Measurements from ENCODE around the gene SNAP47.

Gene SNAP47

DNA sequence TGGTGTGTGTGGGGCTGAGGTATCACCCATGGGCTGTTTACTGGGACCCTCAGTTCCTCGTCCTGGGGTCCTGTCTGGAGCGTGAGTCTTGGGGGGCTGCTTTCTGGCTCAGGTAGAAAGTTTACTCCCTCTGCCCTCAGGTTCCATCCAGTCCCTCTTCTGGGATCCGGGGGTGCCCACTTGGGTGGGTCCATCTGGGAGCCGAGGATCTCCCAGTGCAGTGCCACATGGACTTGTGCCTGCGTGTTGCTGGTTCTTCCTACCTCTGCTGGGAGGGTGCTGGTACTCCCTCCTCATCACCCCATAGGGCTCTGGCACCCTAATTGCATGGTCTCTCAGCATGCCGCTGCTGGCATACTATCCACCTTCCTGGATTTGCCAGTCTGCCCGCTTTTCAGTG is 14.0 kb downstream of the SNAP47 start:
- DNase-seq (ENCODE audit: low spot score), result no peak

DNA sequence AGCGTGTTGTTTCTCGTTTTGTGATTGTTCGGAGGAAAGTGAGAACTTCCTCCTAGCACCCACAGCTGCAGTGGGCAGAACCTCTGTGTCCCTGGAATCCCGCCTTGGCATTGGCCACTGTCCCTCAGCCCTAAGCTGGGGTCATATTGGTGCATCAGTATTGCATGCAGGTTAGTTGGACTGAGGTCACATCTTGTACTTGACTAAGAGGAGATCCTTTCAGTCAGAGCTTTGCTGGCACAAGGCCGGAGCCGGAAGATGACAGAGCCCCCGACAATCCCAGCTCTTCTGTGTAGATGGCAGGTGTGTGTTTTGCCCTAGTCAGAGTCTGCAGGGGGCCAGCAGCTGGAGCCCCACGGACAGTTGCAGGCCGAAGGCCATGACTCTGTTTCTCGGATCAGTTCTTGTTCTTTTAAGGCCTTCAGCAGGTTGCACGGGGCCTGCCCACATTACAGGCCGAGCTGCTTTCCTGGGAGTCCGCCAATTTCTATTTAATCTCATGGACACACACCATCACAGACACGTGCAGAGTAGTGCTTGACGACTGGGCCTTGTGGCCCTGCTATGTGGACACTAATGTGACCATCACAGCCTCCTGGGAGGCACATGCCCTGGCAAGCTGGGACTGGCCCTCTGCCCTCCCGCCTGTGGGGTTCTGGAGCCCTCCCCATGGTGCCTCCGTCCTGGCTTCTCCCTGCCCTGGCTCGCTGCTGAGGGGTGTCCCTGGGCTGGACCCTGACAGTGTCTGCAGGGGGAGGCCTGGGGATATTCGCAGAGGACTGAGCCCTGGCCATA is 14.9 kb downstream of the SNAP47 start:
- no peak for DNase-seq (ENCODE audit: low spot score)

DNA sequence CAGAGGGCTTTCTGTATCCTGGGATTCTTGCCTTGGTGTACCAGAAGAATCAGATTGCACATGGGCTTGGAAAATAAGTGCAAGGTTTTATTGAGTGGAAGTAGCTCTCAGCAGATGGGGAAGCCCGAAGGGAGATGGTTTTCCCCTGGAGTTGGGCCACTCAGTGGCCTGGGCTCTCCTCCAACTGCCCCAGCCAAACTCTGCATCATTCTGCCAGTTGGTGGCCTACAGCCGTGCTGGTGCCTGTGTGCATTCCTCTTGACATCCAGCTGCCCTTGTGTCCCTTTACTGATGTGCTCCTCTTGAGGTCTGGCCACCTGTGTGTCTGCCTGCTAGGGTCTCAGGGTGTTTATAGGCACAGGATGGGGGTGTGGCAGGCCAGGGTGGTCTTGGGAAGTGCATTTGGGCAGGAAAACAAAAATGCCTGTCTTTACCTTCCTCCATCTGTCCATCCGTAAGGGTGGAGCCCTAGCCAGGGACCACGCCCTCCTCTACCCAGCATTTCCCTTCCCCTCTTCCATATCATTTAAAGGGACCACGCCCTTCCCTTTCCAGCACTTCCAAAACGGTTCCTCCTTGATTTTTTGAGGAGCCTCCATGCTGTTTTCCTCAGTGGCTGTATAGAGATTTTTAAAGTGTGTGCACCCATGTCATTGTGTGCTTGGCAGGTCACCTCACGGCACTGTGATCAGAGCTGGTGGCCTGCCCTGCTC is 18.9 kb downstream of the SNAP47 start:
- DNase-seq (ENCODE audit: low spot score), result no peak

DNA sequence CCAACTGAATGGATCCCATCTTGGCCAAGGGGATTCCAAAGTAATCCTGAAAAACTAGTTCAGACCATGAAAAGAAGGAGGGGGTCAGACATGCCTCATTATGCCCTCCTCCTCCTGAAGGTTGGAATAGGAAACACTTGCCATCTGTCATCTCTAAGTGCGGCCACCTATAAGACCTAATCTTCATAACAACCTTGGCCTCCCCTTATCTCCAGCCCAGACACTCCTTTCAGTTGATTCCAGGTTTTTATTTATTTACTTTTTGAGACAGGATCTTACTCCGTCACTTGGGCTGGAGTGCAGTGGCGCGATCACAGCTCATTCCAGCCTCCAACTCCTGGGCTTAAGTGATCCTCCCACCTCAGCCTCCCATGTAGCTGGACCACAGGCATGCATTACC is 19.7 kb downstream of the SNAP47 start:
- no peak for DNase-seq (ENCODE audit: low spot score)

DNA sequence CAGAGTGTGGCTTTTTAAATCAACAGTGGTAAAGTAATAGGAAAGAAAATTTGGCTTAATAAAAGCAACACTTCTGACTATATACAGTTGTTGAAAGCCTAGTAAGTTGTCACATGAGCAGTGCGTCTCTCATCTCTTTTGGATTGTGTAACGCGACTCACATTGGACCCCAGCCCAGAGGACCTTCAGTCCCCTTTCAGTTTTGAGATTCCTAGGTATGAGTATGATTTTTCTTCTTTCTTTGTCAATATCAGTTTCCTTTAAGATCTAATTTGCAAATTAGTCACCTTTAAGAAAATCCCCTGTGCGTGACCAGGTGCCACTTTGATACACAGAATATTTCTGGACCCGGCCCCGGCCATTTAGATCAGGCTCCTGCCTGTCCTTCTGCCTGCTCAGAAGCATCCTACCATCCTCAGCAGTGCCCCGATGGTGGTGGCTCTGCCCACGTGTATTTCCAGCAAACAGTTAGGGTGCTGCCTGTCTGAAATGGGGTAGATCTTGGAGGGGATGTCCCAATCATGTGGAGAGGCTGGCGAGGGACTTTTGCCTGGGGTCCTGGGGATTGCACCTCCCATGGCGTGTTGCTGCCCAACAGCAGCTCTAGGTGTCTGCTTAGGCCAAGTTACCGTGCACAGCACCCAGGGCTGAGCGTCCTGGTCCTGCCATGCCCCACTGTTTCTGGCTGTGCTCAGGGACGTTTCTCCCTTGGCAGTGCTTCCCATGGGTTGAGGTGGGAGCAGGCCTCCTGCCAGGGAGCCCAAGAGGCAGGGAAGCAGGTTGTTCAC is 21.1 kb downstream of the SNAP47 start:
- no peak for DNase-seq (ENCODE audit: low spot score)

DNA sequence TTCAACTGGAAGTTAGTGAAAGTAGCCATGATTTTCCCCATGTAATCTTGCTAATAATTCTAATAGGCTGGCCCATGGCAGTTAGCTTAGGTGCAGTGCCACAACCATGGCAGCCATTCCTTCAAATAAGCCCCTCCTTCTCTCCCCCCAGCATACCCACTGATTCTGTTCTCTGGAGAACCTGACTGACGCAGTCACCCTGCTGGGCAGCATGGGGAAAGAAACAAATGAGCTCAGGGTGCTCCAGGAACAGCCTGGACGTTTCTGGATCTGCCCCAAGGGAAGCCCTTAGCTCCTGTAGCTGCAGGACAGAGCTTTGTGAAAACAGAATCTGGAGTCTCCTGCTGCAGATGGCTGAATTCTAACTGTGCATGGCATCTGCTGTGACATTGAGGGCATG is 22.5 kb downstream of the SNAP47 start:
- DNase-seq (ENCODE audit: low spot score), result no peak

DNA sequence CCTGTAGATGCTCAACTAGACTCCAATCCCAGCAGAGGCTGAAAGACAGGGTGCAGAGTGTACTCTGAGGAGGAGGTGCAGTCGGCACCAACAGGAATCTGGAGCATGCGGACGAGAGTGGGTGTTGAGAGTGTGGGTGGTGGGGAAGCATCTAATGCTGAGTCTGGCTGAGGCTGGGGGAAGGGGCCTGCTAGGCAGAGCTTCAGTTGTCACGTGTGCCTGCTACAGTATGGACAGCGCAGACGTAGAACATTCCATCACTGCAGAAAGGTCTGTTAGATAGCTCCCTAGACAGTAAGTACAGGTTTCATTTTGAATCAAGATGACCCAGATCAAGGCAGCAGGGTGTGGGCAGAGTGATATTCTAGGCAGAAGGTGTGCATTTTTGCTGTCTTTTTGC is 23.1 kb downstream of the SNAP47 start:
- DNase-seq (ENCODE audit: low spot score), result no peak

DNA sequence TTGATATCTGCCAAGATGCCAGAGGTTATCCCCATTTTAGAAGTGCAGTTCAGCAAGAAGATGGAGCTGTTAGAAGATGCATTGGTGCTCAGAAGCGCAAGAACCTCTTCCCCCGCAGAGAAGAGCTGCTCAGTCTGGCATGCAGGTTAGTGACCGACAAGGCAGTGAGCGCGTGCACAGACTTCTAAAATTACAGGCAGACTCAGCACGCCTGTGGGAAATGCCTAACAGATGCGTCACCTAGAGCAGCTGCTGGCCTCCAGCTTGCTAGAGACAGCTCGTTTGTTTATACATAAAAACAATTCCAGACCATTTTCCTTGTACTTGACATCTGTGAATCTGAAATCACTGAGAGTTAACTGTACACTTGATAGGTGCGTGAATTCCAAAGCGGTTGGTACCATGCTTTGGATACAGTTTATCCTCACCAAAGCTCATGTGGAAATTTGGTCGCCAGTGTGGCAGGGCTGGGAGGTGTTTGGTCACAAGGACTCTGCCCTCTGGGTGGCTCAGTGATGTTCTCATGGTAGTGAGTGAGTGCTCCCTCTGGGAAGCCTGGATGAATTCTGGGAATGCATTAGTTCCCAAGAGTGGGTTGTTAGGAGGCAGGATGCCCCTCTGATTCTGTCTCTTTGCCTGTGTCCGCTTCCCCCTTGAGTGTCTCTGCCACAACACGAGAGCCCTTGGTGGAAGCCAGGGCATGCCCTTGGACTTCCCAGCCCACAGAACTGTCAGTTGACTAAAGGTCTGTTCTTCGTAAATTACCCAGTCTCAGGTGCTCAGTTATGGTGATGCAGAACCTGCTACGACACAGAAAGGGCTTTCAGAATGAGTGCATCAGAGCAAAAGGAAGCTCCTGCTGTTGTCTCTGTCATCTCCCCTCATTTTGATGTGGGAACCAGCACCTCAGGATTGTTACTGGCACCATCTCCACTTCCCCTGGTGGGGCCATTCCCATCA is 24.4 kb downstream of the SNAP47 start:
- no peak for DNase-seq (ENCODE audit: low spot score)

DNA sequence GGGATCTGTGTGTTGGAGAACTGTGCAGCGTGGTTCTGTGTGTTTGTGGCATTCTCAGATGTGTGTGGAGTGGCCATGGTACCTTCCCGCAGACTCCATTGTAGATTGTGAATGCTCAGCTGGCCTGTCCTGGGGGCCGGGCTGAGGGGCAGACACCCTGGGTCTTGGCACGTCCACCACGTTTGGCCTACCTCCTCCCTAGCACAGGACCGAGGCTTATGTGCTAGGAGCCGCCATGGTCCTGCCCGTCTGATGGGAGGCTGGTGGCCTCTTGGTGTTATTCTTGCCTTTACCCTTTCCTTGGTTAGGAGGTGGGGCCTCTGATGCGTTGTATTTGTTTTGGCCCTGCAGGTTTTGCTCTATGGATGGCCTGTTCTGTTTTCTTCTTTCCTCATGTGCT is 25.1 kb downstream of the SNAP47 start:
- DNase-seq (ENCODE audit: low spot score), result no peak

DNA sequence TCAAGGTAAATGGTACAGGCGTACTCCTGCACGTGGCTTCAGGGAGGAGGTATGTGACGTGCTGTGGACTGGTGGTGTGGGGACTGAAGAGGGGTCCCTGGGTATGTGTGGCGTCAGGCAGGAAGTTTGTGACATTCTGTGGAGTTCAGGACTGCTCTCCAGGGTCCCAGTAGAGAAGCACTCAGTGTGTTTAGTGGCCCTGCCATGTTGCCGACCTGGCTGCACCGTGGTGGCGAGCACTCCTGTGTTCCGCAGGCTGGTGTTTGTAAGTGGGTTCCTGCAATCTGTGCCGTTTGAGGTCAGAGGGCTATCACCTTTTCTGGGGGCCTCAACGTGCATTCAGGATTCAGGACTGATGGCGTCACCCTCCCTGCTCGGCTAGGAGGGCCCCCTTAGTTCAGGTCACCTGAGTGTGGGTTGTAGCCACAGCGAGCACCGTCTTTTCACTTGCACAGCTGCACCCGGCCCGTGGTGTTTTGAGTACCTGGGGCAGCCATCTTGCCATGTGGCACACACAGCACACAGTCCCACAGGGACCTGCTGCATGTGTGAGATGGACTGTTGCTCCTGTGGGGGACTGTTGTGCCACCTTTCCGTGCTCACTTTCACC is 26.5 kb downstream of the SNAP47 start:
- no peak for DNase-seq (ENCODE audit: low spot score)

DNA sequence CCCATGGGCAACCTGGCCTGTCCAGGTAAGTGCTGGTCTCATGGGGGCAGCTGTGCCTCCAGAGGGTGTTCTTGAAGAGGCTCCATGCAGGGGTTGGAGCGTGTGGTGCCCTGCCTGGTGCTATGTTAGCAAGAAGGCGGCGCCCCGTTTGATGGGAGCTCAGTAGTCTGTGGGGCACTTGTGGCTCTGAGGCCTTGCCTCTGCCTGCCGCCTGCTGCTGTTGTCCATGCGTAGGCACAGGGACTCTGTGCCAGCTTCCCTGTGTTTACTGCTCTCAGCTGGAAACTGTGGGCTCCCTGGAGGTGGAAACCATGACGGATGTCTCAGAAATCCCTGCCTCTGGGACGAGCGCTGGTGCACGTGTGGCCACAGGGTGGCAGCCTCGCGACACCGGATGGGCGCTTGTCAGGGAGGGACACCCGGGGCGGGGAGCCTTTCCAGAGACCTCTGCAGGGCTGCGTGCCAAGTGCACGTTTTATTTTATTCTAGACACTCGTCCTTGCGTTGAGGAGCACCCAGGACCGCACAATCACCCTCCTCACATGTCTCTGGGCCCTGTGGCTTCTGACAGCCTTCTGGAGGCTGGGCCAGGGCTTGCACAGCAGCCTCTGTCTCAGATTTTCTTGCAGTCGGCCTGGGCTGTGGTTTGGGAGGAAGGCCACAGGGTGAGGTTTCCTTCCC is 27.1 kb downstream of the SNAP47 start:
- peak; percentile 99 for DNase-seq (ENCODE audit: low spot score)

DNA sequence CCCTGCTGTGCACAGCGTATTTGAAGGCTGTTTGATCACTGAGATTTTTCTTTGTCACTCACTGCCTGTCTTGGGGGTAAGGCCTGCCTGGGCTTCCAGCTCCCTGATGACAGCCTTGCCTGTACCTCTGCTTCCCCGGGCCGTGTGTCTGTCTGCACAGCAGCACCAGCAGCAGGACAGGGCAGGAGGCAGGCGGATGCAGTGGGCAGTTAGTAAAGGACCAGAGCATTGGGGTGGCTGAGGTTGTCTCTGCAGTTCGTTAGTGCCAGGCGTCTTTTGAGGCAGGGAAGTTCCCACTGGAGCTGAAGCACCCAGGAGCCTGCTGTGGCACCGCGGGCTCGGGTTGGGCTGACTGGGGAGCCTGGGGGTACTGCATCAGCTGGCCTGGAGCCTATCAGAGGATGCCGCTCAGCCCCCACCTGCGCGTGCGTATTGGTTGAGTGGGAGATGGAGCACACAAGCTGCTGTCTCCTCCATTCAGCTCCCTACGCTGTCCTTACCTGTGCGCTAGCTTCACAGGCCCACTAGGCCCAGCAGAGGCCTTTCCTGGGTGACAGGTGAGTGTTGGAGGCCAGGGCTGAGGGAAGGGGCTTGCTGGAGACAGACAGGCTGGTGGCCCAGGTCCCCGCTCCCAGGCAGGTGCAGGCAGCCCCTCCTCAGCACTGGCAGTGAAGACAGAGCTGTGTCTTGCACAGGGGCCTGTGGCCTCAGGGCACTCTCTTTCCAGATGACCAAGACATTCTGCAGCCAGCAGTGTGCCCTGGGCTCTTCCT is 28.2 kb downstream of the SNAP47 start:
- no peak for DNase-seq (ENCODE audit: low spot score)

DNA sequence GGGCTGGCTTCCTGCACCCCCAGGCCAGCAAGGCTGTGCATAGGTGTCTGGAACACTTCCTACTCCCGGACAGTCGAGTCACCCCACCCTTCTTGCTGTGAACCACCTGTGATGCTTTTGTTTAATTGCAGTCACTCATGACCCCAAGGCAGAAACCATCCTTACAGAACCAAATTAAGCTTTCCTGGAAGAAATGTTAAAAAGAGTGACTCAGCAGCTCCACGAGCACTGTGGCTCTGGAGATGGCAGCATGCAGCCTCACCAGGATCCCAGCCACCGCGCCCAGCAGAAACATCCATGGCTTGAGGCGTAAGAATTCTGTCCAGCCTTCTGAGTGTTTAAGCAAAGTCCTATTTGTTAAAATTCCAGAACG is 28.8 kb downstream of the SNAP47 start:
- no peak for DNase-seq (ENCODE audit: low spot score)

DNA sequence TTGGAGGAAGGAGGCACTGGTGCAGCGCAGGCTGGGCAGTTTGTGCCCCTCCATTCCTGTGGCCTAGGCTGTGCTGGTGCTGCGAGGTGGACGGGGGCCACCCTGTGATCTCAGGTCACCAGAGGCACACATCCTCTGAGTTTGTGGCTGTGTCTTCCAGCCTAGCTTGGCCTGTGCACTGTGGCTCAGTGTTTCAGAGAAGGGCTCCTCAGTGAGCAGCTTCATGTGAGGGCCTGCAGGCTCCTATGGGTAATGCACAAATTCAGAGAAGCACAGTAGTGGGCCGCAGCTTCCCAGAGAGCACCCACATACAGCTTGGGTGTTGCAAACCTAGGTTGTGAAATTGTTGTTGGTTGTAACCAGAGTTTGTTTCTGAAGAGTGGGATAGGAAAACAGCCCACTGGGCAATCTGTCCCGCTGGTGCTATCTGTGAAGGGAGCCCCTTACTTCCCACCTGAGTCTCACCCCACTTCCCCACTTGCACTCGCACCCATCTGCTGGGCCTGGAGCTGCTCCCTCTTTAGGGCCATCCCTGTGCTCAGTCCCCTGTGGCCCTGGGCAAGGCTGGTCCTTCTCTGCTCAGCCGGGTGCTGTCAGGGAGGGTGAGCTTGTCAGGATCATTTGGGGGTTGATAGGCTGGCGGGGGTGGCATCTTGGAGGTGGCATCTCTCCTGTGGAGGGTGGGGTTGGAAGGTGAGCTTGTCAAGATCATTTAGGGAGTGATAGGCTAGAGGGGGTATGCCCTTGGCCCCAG is 30.2 kb downstream of the SNAP47 start:
- DNase-seq (ENCODE audit: low spot score), result no peak

DNA sequence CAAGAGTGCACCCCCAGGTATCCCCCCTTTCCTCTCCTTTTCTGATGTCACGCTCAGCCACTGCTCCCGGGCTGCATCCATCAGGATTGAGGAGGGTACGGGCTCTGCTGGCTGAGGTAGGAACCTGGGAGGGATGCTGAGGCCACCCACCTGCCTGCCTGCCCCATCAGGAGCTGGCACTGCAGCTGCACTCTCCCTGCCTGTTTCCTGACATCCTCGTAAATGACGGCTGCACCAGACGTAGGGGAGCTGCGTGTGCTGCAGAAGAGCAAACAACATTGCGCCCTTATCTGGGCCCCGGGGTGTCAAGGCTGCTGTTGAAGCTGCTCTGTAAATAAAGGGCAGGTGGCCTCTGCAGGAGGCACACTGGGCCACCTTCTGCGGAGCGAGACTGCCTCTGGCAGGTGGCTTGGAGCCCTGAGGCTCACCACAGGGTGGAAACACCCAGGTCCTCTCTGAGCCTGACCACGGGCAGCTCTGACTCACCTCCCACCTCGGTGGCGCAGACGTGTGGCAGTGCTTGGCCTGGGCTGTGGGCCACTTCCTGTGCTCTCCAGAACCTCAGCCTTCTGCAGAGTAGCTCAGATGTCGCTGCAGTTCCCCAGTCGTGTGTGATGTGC is 30.9 kb downstream of the SNAP47 start:
- no peak for DNase-seq (ENCODE audit: low spot score)

DNA sequence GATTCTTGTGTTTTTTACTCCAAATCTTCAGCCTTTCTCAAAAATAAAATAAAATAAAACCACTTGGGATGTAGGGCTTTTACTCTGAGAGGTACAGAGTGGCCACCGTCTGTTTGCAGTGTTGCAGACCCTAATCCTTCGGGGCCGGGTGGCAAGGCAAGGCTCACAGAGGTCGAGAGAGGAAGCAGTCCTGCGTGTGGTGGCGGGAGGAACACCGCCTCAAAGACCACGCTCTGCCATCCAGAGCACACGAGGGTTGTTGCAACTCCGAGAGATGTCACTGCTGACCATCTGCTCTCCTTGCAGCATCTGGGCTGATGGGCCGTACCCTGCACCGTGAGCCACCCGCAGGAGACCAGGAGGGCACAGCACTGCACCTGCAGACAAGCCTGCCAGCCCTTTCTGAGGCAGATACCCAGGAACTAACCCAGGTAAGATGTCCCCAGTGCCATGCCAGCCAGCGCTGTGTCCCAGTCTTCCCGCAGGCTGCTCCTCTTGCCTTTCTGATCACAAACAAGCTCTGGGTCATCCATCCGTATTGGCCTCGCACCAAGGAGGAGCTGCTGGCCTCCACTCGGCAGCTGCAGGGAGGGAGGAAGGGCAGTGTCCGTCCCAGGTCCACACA is 31.5 kb downstream of the SNAP47 start:
- no peak for DNase-seq (ENCODE audit: low spot score)

DNA sequence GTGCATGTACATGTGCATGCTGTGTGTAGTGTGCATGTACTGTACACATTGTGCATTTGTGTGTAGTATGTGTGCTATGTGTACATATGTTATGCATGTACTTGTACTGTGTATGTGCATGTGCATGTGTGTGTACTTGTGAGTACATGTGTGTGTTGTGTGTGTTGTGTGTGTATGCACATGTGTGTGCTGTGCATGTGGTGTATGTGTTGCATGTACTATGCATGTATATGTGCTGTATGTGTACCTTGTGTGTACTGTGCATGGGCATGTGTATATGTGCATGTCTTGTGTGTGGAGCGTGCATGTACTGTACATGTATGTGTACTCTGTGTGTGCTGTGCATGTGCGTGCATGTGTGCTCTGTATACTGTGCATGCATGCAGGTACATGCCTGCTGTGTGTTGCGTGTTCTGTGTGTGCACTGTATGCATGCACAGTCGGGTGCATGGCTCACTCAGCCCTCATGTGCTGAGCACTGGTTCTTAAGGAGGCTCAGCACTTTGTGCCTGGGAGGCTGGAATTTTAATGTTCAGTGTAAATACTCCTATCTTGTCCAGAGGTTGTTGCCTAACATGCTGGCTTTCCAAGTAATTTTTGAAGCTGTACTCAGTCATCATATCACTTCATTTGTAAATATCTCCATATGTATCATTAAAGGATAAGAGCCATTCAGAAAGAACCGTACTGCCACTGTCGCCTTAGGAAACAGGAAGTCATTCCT is 32.3 kb downstream of the SNAP47 start:
- no peak for DNase-seq (ENCODE audit: low spot score)

DNA sequence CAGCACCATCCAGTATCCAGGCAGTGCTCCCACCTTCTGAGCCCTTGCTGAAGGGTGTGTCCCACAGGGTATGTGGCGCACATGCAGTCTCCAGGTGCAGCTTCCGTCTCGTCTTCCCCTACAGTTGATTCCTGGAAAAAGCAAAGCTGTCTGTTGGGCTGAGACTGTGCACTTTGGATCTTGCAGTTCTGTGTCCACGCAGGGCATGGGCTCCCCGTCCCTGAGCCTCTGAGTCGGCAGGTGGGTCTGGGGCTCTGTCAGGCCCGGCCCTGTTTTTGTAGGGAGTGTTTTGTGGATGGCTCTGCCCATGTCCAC is 32.8 kb downstream of the SNAP47 start:
- no peak for DNase-seq (ENCODE audit: low spot score)
